SK-N-SH treated with all-trans-retinoic acid at 6 μM for 48 hours (cell line): ENCODE results near the gene PAPPA.

Experiments
- ISL1 ChIP-seq: fragments of 250-450 bp; sonication (Bioruptor Pico); IDR thresholded peaks from 2 replicates; pipeline ENCODE4 v2.1.2; 2022; ENCODE audit warnings: mild to moderate bottlenecking, moderate library complexity
- OSR1 ChIP-seq: fragments of 250-450 bp; sonication (Bioruptor Pico); IDR thresholded peaks from 2 replicates; pipeline ENCODE4 v1.8.0; 2022; ENCODE audit warnings: moderate library complexity, mild to moderate bottlenecking, inconsistent platforms
- PPARA ChIP-seq: fragments of 250-450 bp; sonication (Bioruptor Pico); IDR thresholded peaks from 2 replicates; pipeline ENCODE4 v1.5.0; 2020; ENCODE audit warnings: mild to moderate bottlenecking, borderline replicate concordance
- RARB ChIP-seq: fragments of 250-450 bp; sonication (Bioruptor Pico); IDR thresholded peaks from 2 replicates; pipeline ENCODE4 v1.8.0; 2021; ENCODE audit warnings: mild to moderate bottlenecking, moderate library complexity
- TCF4 ChIP-seq: fragments of 250-450 bp; sonication (Bioruptor Pico); IDR thresholded peaks from 2 replicates; pipeline ENCODE4 v1.8.0; 2021; ENCODE audit warnings: mild to moderate bottlenecking, moderate library complexity, borderline replicate concordance
- ZC3H10 ChIP-seq: fragments of 250-450 bp; sonication (Bioruptor Pico); IDR thresholded peaks from 2 replicates; pipeline ENCODE4 v1.5.1; 2021; ENCODE audit warnings: mild to moderate bottlenecking, moderate library complexity
- ZFP30 ChIP-seq: fragments of 450-650 bp; formaldehyde crosslinking; IDR thresholded peaks from 2 replicates; pipeline ENCODE4 v1.5.0; 2022; ENCODE audit warnings: mild to moderate bottlenecking, moderate library complexity
- ZNF70 ChIP-seq: fragments of 450-650 bp; formaldehyde crosslinking; IDR thresholded peaks from 2 replicates; pipeline ENCODE4 v1.5.0; 2020; ENCODE audit warnings: mild to moderate bottlenecking, moderate library complexity
- ZNF8 ChIP-seq: fragments of 450-650 bp; formaldehyde crosslinking; IDR thresholded peaks from 2 replicates; pipeline ENCODE4 v1.5.0; 2020; ENCODE audit warnings: mild to moderate bottlenecking, moderate library complexity
- TF ChIP-seq, protein P1 (sequence below): fragments of 250-450 bp; sonication (Bioruptor Pico); IDR thresholded peaks from 2 replicates; pipeline ENCODE4 v1.8.0; 2020; ENCODE audit warnings: mild to moderate bottlenecking, moderate library complexity, borderline replicate concordance
- TF ChIP-seq, protein P2 (sequence below): fragments of 250-450 bp; sonication (Bioruptor Pico); IDR thresholded peaks from 2 replicates; pipeline ENCODE4 v1.5.1; 2020; ENCODE audit warnings: low read depth, mild to moderate bottlenecking, moderate library complexity
- TF ChIP-seq, protein P3 (sequence below): fragments of 250-450 bp; sonication (Bioruptor Pico); IDR thresholded peaks from 2 replicates; pipeline ENCODE4 v1.5.0; 2020; ENCODE audit warnings: mild to moderate bottlenecking, moderate library complexity
- TF ChIP-seq, protein P4 (sequence below): fragments of 250-450 bp; sonication (Bioruptor Pico); IDR thresholded peaks from 2 replicates; pipeline ENCODE4 v1.8.0; 2021; ENCODE audit warnings: low read depth, mild to moderate bottlenecking, moderate library complexity, borderline replicate concordance

DNA sequence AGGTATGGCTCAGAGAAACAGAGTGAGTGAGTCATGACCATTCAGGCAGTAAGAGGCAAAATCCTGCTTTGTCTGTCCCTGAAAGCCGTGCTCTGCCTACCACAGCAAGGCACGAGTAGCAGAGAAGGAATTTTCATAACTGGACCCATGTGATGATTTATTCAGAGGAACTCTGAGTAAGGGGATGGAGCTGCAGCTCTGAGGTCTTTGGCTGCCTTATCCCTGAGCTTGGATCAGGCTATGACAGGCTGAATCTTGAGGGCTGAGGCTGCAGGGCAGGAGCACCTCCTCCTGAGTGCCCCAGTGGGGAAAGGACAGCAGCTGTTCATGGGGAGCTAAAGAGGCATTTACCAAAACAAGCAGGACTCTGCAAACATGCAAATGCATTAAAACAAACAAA, 183.4 kb downstream of the PAPPA start:
- no peak for TF ChIP-seq ISL1 (CRISPR knock-in tag)
- TF ChIP-seq, protein P1, sequence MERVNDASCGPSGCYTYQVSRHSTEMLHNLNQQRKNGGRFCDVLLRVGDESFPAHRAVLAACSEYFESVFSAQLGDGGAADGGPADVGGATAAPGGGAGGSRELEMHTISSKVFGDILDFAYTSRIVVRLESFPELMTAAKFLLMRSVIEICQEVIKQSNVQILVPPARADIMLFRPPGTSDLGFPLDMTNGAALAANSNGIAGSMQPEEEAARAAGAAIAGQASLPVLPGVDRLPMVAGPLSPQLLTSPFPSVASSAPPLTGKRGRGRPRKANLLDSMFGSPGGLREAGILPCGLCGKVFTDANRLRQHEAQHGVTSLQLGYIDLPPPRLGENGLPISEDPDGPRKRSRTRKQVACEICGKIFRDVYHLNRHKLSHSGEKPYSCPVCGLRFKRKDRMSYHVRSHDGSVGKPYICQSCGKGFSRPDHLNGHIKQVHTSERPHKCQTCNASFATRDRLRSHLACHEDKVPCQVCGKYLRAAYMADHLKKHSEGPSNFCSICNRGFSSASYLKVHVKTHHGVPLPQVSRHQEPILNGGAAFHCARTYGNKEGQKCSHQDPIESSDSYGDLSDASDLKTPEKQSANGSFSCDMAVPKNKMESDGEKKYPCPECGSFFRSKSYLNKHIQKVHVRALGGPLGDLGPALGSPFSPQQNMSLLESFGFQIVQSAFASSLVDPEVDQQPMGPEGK, result no peak
- TF ChIP-seq OSR1 (CRISPR knock-in tag), result no peak
- TF ChIP-seq, protein P2, sequence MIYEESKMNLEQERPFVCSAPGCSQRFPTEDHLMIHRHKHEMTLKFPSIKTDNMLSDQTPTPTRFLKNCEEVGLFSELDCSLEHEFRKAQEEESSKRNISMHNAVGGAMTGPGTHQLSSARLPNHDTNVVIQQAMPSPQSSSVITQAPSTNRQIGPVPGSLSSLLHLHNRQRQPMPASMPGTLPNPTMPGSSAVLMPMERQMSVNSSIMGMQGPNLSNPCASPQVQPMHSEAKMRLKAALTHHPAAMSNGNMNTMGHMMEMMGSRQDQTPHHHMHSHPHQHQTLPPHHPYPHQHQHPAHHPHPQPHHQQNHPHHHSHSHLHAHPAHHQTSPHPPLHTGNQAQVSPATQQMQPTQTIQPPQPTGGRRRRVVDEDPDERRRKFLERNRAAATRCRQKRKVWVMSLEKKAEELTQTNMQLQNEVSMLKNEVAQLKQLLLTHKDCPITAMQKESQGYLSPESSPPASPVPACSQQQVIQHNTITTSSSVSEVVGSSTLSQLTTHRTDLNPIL (CRISPR knock-in tag), result no peak
- TF ChIP-seq, protein P3, sequence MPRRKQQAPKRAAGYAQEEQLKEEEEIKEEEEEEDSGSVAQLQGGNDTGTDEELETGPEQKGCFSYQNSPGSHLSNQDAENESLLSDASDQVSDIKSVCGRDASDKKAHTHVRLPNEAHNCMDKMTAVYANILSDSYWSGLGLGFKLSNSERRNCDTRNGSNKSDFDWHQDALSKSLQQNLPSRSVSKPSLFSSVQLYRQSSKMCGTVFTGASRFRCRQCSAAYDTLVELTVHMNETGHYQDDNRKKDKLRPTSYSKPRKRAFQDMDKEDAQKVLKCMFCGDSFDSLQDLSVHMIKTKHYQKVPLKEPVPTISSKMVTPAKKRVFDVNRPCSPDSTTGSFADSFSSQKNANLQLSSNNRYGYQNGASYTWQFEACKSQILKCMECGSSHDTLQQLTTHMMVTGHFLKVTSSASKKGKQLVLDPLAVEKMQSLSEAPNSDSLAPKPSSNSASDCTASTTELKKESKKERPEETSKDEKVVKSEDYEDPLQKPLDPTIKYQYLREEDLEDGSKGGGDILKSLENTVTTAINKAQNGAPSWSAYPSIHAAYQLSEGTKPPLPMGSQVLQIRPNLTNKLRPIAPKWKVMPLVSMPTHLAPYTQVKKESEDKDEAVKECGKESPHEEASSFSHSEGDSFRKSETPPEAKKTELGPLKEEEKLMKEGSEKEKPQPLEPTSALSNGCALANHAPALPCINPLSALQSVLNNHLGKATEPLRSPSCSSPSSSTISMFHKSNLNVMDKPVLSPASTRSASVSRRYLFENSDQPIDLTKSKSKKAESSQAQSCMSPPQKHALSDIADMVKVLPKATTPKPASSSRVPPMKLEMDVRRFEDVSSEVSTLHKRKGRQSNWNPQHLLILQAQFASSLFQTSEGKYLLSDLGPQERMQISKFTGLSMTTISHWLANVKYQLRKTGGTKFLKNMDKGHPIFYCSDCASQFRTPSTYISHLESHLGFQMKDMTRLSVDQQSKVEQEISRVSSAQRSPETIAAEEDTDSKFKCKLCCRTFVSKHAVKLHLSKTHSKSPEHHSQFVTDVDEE (CRISPR knock-in tag), result no peak
- TF ChIP-seq ZFP30 (CRISPR knock-in tag), result no peak
- TF ChIP-seq ZNF70, result no peak
- no peak for TF ChIP-seq TCF4 (CRISPR knock-in tag)
- TF ChIP-seq ZNF8 (CRISPR knock-in tag), result no peak
- TF ChIP-seq ZC3H10 (CRISPR knock-in tag), result no peak
- no peak for TF ChIP-seq PPARA
- no peak for TF ChIP-seq RARB (CRISPR knock-in tag)
- TF ChIP-seq, protein P4, sequence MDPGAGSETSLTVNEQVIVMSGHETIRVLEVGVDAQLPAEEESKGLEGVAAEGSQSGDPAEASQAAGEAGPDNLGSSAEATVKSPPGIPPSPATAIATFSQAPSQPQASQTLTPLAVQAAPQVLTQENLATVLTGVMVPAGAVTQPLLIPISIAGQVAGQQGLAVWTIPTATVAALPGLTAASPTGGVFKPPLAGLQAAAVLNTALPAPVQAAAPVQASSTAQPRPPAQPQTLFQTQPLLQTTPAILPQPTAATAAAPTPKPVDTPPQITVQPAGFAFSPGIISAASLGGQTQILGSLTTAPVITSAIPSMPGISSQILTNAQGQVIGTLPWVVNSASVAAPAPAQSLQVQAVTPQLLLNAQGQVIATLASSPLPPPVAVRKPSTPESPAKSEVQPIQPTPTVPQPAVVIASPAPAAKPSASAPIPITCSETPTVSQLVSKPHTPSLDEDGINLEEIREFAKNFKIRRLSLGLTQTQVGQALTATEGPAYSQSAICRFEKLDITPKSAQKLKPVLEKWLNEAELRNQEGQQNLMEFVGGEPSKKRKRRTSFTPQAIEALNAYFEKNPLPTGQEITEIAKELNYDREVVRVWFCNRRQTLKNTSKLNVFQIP (CRISPR knock-in tag), result no peak
